K562 (cell line): ENCODE measurements around the gene GCNT3. TPM values are rescaled to one million over a fixed set of nuclear protein-coding genes. Genes with fewer than 3 reads are reported as not detected.

Source experiments
- ATAC-seq: fragments of 200-7000 bp; cut with Tn5 transposase; 3 replicates; pipeline ENCODE4 v1.9.1; 2020; ENCODE audit warnings: moderate library complexity
- BruUV-seq: library from RNA; stranded (reverse); fragments of 400-500 nt; replicated peaks from 2 replicates; lab custom pipeline; 2021; lab: Mats Ljungman, UMichigan
- CTCF ChIA-PET: fragments of 300-600 bp; formaldehyde crosslinking; extraction: SDS; loops from one replicate; lab custom pipeline; 2021; ENCODE audit warnings: low intra/inter-chr PET ratio; lab: Yijun Ruan, JAX
- POLR2A ChIA-PET: fragments of 300-600, 350-650 bp; sonication (Branson Sonifier 250); formaldehyde crosslinking; extraction: SDS; loops from one replicate; lab custom pipeline; 2021; ENCODE audit warnings: antibody characterized with exemption, inconsistent platforms; lab: Yijun Ruan, JAX
- DNase-seq, 4 experiments: peaks; one replicate each; pipeline versions ENCODE4 v3.0.0 to v3.0.0-alpha.2; 2011 to 2018; ENCODE audit warnings: low spot score in 3 of 4, mixed read lengths in 3 of 4; ENCODE audit errors: extremely low read depth in 1 of 4
- FAIRE-seq: peaks from 2 replicates; lab custom pipeline; 2011; peaks lifted over from hg19 to GRCh38; lab: Jason Lieb, UNC
- H2AFZ ChIP-seq: 2 replicates; pipeline ENCODE4 v1.6.0; 2011; ENCODE audit warnings: low read depth, low read length, control low read depth, inconsistent platforms
- H3K27ac ChIP-seq: fragments of 200-600 bp; 3 replicates; pipeline ENCODE4 v1.8.0; 2011; ENCODE audit warnings: low read depth, mild to moderate bottlenecking, control low read depth, inconsistent platforms, low read length, moderate library complexity, mixed read lengths; ENCODE audit errors: extremely low read depth
- H3K27me3 ChIP-seq, 2 experiments: fragments of 300-600 bp in 1 of 2; 2 replicates in 1 of 2; 3 replicates in 1 of 2; pipeline versions ENCODE4 v1.6.0 to v1.8.0; 2011; ENCODE audit warnings: inconsistent platforms in 2 of 2, low read length in 2 of 2, mild to moderate bottlenecking in 1 of 2, mixed read lengths in 1 of 2, moderate library complexity in 1 of 2; ENCODE audit not compliant: control insufficient read depth in 2 of 2, insufficient read depth in 2 of 2
- H3K36me3 ChIP-seq: fragments of 300-600 bp; 3 replicates; pipeline ENCODE4 v1.8.0; 2011; ENCODE audit warnings: mild to moderate bottlenecking, low read length, inconsistent platforms; ENCODE audit not compliant: control insufficient read depth, insufficient read depth
- H3K4me1 ChIP-seq, 2 experiments: fragments of 200-600 bp in 1 of 2; replicated peaks in 1 of 2; 2 replicates in 1 of 2; 3 replicates in 1 of 2; pipeline versions ENCODE4 v1.5.1 to v1.8.0; 2011; ENCODE audit warnings: inconsistent platforms in 2 of 2, low read length in 2 of 2, mild to moderate bottlenecking in 1 of 2, mixed read lengths in 1 of 2, moderate library complexity in 1 of 2; ENCODE audit not compliant: control insufficient read depth in 2 of 2, insufficient read depth in 2 of 2
- H3K4me2 ChIP-seq: 2 replicates; pipeline ENCODE4 v1.6.1; 2011; ENCODE audit warnings: low read length, control low read depth, inconsistent platforms, mixed read lengths; ENCODE audit not compliant: insufficient read depth
- H3K4me3 ChIP-seq: fragments of 200-600 bp; sonication (generic), shearing (Covaris generic); 2 replicates; pipeline ENCODE4 v1.5.1; 2016; ENCODE audit warnings: control low read depth, inconsistent platforms
- H3K79me2 ChIP-seq: fragments of 200-600 bp; 3 replicates; pipeline ENCODE4 v1.8.0; 2011; ENCODE audit warnings: low read length, inconsistent platforms; ENCODE audit not compliant: control insufficient read depth, insufficient read depth
- H3K9ac ChIP-seq, 2 experiments: 2 replicates each; pipeline versions ENCODE4 v1.6.0 to v1.6.1; 2011; ENCODE audit warnings: low read depth in 2 of 2, low read length in 2 of 2, control low read depth in 1 of 2, inconsistent platforms in 1 of 2, mild to moderate bottlenecking in 1 of 2, mixed read lengths in 1 of 2; ENCODE audit not compliant: insufficient read depth in 1 of 2
- H3K9me1 ChIP-seq: one replicate; pipeline ENCODE4 v1.6.0; 2011; ENCODE audit warnings: inconsistent platforms, mild to moderate bottlenecking, low read length, moderate library complexity; ENCODE audit not compliant: control insufficient read depth, insufficient read depth
- H3K9me3 ChIP-seq: replicated peaks from 2 replicates; pipeline ENCODE4 v1.5.1; 2011; ENCODE audit warnings: low read depth, low read length, inconsistent platforms; ENCODE audit not compliant: control insufficient read depth, insufficient read depth
- H4K20me1 ChIP-seq: replicated peaks from 2 replicates; pipeline ENCODE4 v1.6.1; 2011; ENCODE audit warnings: low read length, inconsistent platforms, mixed read lengths; ENCODE audit not compliant: control insufficient read depth, insufficient read depth
- CREB5 ChIP-seq: fragments of 250-450 bp; sonication (Bioruptor Pico); IDR thresholded peaks from 2 replicates; pipeline ENCODE4 v1.5.0; 2020; ENCODE audit warnings: mild to moderate bottlenecking
- MEIS2 ChIP-seq: fragments of 450-650 bp; IDR thresholded peaks from 2 replicates; pipeline ENCODE4 v1.6.1; 2014; ENCODE audit warnings: mild to moderate bottlenecking; ENCODE audit not compliant: partially characterized antibody
- RAD21 ChIP-seq, 2 experiments: fragments of 250-450 bp in 1 of 2; fragments of 450-650 bp in 1 of 2; sonication (Bioruptor Pico) in 1 of 2; formaldehyde crosslinking in 1 of 2; IDR thresholded peaks in 1 of 2; conservative IDR thresholded peaks in 1 of 2; 2 replicates each; pipeline versions ENCODE4 v1.4.0 to v1.8.0; 2020 to 2022; ENCODE audit warnings: mild to moderate bottlenecking in 2 of 2, moderate library complexity in 1 of 2
- RBM15 ChIP-seq: fragments of 200-400 bp; formaldehyde crosslinking; IDR thresholded peaks from 2 replicates; pipeline ENCODE4 v1.6.1; 2018; ENCODE audit warnings: mild to moderate bottlenecking, low read length, moderate library complexity; ENCODE audit not compliant: insufficient read depth
- SMAD3 ChIP-seq: fragments of 450-650 bp; formaldehyde crosslinking; conservative IDR thresholded peaks from 2 replicates; pipeline ENCODE4 v1.4.0; 2020; ENCODE audit warnings: mild to moderate bottlenecking
- WGBS: fragments of 100-300 bp; shearing (Covaris generic); methylation state at CpG from one replicate; pipeline ENCODE4 v1.1.6; 2016; ENCODE audit warnings: low coverage, mixed read lengths; ENCODE audit not compliant: insufficient coverage; ENCODE audit errors: missing lambda C conversion rate; 5-methylcytosine and 5-hydroxymethylcytosine counted together
- in situ Hi-C: fragments of 300-500 bp; cut with MboI; formaldehyde crosslinking; loops from 4 replicates; pipeline ENCODE4 v1.15.0; 2018; ENCODE audit warnings: inconsistent platforms, mixed read lengths
- intact Hi-C: fragments of 100-400 bp; cut with micrococcal nuclease; formaldehyde crosslinking; loops from 2 replicates; pipeline ENCODE4 v1.14.2; 2022
- polyA plus RNA-seq, 8 experiments: library from polyadenylated mRNA; depleted of rRNA in 4 of 8; stranded (reverse) in 5 of 8; unstranded in 3 of 8; fragments of >200 nt; fragmentation: Nextera tagmentation in 2 of 8; fragmentation: Illumina TruSeq in 1 of 8; extraction: Ambion mirVana in 2 of 8; extraction: Trizol in 1 of 8; gene quantifications; 2 replicates each; pipeline versions ENCODE4 v1.2.1 to v1.2.3, GENCODE V29; 2011 to 2014; ENCODE audit warnings: inconsistent platforms in 1 of 8, missing spikeins in 1 of 8
- total RNA-seq, 7 experiments: library from RNA; depleted of rRNA in 6 of 7; stranded (reverse); fragments of >200 nt in 6 of 7; fragmentation: Illumina TruSeq in 2 of 7; extraction: Trizol in 2 of 7; gene quantifications; 2 replicates each; pipeline versions ENCODE4 v1.2.1 to v1.2.3, GENCODE V29; 2011 to 2021; ENCODE audit warnings: low replicate concordance in 1 of 7
- TF ChIP-seq, protein P1 (sequence below): fragments of 450-650 bp; IDR thresholded peaks from 2 replicates; pipeline ENCODE4 v1.6.1; 2016; ENCODE audit warnings: mild to moderate bottlenecking
- TF ChIP-seq, protein P2 (sequence below), 2 experiments: fragments of 450-650 bp; formaldehyde crosslinking in 1 of 2; IDR thresholded peaks; 2 replicates each; pipeline versions ENCODE4 v1.4.0 to v1.6.1; 2014 to 2020; ENCODE audit warnings: mild to moderate bottlenecking in 2 of 2, borderline replicate concordance in 1 of 2, low read depth in 1 of 2

The GCNT3 gene
- total and polyA plus RNA-seq, 9 of the 15 experiments (the other 6 are each of a cell fraction or from before 2014, with no cell fraction given), result 0.07 to 0.35 (median 0.11) TPM; not detected in 4

- TF ChIP-seq RBM15 (no peak), SMAD3 (CRISPR knock-in tag) (no peak), CREB5 (no peak)
- TF ChIP-seq, all 486 proteins: peak for 0
Measured at GRCh38 chr15:59618406-59618805, 6.8 kb downstream of the GCNT3 start (continued).

DNA sequence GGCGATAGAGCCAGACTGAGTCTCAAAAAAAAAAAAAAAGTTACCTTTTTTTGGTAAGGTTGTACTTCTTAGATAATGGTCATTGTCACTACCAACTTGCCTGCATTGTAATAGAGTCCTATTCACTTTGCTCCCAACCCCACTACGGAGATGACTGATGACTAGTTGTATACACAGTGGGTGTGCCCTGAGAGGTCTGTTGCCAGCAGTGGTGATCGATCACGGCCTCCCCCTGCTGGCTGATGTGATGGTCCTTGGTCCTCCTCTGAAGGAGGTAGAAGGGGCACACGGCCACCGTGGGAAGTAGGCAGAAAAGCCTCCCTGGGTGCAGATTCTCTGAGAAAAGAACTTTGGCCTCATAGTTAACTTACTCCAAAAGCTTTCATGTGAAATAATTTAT lies 10.7 kb downstream of the GCNT3 start:
- Histone ChIP-seq H3K4me3 (no peak overlapping the region), H4K20me1 (no peaks in the 10 kb centered on the region), H2AFZ (no peak overlapping the region), H3K27me3 (peaks cover 23 to 27% of the 10 kb centered on the region in 2 experiments; a peak in 4 of 5 replicates), H3K36me3 (no peaks in the 10 kb centered on the region), H3K27ac (no peak overlapping the region), H3K9me3 (no peaks in the 10 kb centered on the region), H3K79me2 (no peaks in the 10 kb centered on the region), H3K4me2 (no peak overlapping the region), H3K9ac (no peak overlapping the region), H3K9me1 (no peaks in the 10 kb centered on the region), H3K4me1 (no peaks in the 10 kb centered on the region; a peak in 1 of 5 replicates)
- ATAC-seq (peak; percentile 90), DNase-seq (peak; percentile 33 to 63 (median 45)), FAIRE-seq (peak; percentile 86)
- intact Hi-C loops (loop anchor here (2.0 kb wide), 1 partner anchor 89 kb away; no protein-coding TSS in a partner anchor), in situ Hi-C loops (no loop called here)
- BruUV-seq, result no TSS peak
- WGBS, result 17% methylated on average over 6 of the region's 6 CpGs
- ChIA-PET POLR2A (interaction anchor here (1.5 kb wide), 1 partner anchor 13 kb away, joined by 10 read pairs; no protein-coding TSS in a partner anchor), CTCF (no interaction called here)
- TF ChIP-seq MEIS2 (peak; percentile 20), SMAD3 (CRISPR knock-in tag) (no peak), RAD21 (CRISPR knock-in tag; conservative IDR thresholded peaks at IDR 0.05 in 1 of 2, IDR thresholded peaks at IDR 0.05 in 1 of 2) (peak; percentile 14 to 49; a peak in 2 of 4 replicates)
- TF ChIP-seq, protein P1, sequence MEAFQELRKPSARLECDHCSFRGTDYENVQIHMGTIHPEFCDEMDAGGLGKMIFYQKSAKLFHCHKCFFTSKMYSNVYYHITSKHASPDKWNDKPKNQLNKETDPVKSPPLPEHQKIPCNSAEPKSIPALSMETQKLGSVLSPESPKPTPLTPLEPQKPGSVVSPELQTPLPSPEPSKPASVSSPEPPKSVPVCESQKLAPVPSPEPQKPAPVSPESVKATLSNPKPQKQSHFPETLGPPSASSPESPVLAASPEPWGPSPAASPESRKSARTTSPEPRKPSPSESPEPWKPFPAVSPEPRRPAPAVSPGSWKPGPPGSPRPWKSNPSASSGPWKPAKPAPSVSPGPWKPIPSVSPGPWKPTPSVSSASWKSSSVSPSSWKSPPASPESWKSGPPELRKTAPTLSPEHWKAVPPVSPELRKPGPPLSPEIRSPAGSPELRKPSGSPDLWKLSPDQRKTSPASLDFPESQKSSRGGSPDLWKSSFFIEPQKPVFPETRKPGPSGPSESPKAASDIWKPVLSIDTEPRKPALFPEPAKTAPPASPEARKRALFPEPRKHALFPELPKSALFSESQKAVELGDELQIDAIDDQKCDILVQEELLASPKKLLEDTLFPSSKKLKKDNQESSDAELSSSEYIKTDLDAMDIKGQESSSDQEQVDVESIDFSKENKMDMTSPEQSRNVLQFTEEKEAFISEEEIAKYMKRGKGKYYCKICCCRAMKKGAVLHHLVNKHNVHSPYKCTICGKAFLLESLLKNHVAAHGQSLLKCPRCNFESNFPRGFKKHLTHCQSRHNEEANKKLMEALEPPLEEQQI, result no peak
- TF ChIP-seq, protein P2, sequence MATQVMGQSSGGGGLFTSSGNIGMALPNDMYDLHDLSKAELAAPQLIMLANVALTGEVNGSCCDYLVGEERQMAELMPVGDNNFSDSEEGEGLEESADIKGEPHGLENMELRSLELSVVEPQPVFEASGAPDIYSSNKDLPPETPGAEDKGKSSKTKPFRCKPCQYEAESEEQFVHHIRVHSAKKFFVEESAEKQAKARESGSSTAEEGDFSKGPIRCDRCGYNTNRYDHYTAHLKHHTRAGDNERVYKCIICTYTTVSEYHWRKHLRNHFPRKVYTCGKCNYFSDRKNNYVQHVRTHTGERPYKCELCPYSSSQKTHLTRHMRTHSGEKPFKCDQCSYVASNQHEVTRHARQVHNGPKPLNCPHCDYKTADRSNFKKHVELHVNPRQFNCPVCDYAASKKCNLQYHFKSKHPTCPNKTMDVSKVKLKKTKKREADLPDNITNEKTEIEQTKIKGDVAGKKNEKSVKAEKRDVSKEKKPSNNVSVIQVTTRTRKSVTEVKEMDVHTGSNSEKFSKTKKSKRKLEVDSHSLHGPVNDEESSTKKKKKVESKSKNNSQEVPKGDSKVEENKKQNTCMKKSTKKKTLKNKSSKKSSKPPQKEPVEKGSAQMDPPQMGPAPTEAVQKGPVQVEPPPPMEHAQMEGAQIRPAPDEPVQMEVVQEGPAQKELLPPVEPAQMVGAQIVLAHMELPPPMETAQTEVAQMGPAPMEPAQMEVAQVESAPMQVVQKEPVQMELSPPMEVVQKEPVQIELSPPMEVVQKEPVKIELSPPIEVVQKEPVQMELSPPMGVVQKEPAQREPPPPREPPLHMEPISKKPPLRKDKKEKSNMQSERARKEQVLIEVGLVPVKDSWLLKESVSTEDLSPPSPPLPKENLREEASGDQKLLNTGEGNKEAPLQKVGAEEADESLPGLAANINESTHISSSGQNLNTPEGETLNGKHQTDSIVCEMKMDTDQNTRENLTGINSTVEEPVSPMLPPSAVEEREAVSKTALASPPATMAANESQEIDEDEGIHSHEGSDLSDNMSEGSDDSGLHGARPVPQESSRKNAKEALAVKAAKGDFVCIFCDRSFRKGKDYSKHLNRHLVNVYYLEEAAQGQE (IDR thresholded peaks at IDR 0.05; ENCODE audit: borderline replicate concordance), result peak; percentile 29; the same call in 1 of the 2 replicates
- TF ChIP-seq, protein P2 (CRISPR knock-in tag; IDR thresholded peaks at IDR 0.05; ENCODE audit: low read depth), result no peak
